Measurements from ENCODE around the gene SNAI1. TPM values are rescaled to one million over a fixed set of nuclear protein-coding genes. Genes with fewer than 3 reads are reported as not detected.

SNAI1 gene
- total and polyA plus RNA-seq, 2 donors (not counting 1 experiment from before 2014, with no cell fraction given): 0.66 to 1.4 TPM

GRCh38 chr20:50003253-50003656 lies 20.5 kb downstream of the SNAI1 start:
- peak; percentile 81 to 91 for DNase-seq (ENCODE audit: low read depth in 2 of 2)
- no peaks in the 10 kb centered on the region for H4K20me1 ChIP-seq (ENCODE audit: control insufficient read depth, extremely low read depth, insufficient read depth, low read length)
- H3K27me3 ChIP-seq (ENCODE audit: control insufficient read depth, insufficient read depth, low read length): no peaks in the 10 kb centered on the region
- H3K4me1 ChIP-seq (ENCODE audit: control insufficient read depth, extremely low read depth, insufficient read depth, low read length): no peaks in the 10 kb centered on the region
- no peak overlapping the region for H3K4me2 ChIP-seq (ENCODE audit: extremely low read depth, insufficient read depth, low read length)
- no peaks in the 10 kb centered on the region for H3K9me3 ChIP-seq (ENCODE audit: control insufficient read depth, insufficient read depth, low read depth, low read length)
- H2AFZ ChIP-seq (ENCODE audit: low read length): no peak overlapping the region
- H3K4me3 ChIP-seq (replicated peaks in 1 of 4; ENCODE audit: control extremely low read depth in 1 of 4, insufficient read depth in 1 of 4, low read depth in 3 of 4, low read length in 4 of 4): no peak overlapping the region
- no peaks in the 10 kb centered on the region for H3K79me2 ChIP-seq (ENCODE audit: control insufficient read depth, insufficient read depth, low read length)
- no peak overlapping the region for H3K27ac ChIP-seq (ENCODE audit: insufficient read depth, low read length)
- no peaks in the 10 kb centered on the region for H3K36me3 ChIP-seq (ENCODE audit: control insufficient read depth, insufficient read depth, low read length)
- TF ChIP-seq CTCF (conservative IDR thresholded peaks at IDR 0.05 in 1 of 2, IDR thresholded peaks at IDR 0.05 in 1 of 2; ENCODE audit: low read depth in 1 of 2, low read length in 2 of 2) (no peak), EZH2 (IDR thresholded peaks at IDR 0.05; ENCODE audit: low read length, missing control alignments) (no peak)
- no peak overlapping the region for H3K9ac ChIP-seq (ENCODE audit: insufficient read depth, low read length)

DNA sequence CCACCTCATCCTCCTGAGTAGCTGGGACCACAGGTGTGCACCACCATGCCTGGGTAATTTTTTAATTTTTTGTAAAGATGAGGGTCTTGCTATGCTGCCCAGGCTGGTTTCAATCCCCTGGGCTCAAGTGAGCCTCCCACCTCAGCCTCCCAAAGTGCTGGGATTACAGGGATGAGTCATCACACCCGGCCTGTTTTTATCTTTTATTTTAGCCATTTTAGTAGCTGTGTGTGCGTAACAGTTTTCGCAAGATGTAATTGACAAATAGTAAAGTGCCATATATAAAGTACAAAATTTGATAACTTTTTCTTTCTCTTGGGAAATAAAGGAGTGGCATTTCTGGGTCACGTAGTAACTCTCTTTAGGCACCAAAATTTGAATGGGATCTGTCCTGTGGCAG lies 21.4 kb downstream of the SNAI1 start:
- H3K4me1 ChIP-seq (ENCODE audit: control insufficient read depth, extremely low read depth, insufficient read depth, low read length): no peaks in the 10 kb centered on the region

GRCh38 chr20:50005471-50005981 lies 22.7 kb downstream of the SNAI1 start:
- H4K20me1 ChIP-seq (ENCODE audit: control insufficient read depth, extremely low read depth, insufficient read depth, low read length): no peaks in the 10 kb centered on the region
- H3K4me3 ChIP-seq (replicated peaks in 1 of 4; ENCODE audit: control extremely low read depth in 1 of 4, insufficient read depth in 1 of 4, low read depth in 3 of 4, low read length in 4 of 4): no peak overlapping the region
- no peak for DNase-seq (ENCODE audit: low read depth in 2 of 2)
- H3K4me1 ChIP-seq (ENCODE audit: control insufficient read depth, extremely low read depth, insufficient read depth, low read length): no peaks in the 10 kb centered on the region
- H2AFZ ChIP-seq (ENCODE audit: low read length): no peak overlapping the region
- no peak overlapping the region for H3K4me2 ChIP-seq (ENCODE audit: extremely low read depth, insufficient read depth, low read length)
- no peak overlapping the region for H3K9ac ChIP-seq (ENCODE audit: insufficient read depth, low read length)
- no peaks in the 10 kb centered on the region for H3K27me3 ChIP-seq (ENCODE audit: control insufficient read depth, insufficient read depth, low read length)
- H3K79me2 ChIP-seq (ENCODE audit: control insufficient read depth, insufficient read depth, low read length): no peaks in the 10 kb centered on the region
- no peak for TF ChIP-seq CTCF (conservative IDR thresholded peaks at IDR 0.05 in 1 of 2, IDR thresholded peaks at IDR 0.05 in 1 of 2; ENCODE audit: low read depth in 1 of 2, low read length in 2 of 2)
- TF ChIP-seq EZH2 (IDR thresholded peaks at IDR 0.05; ENCODE audit: low read length, missing control alignments): no peak
- H3K36me3 ChIP-seq (ENCODE audit: control insufficient read depth, insufficient read depth, low read length): no peaks in the 10 kb centered on the region
- no peak overlapping the region for H3K27ac ChIP-seq (ENCODE audit: insufficient read depth, low read length)
- H3K9me3 ChIP-seq (ENCODE audit: control insufficient read depth, insufficient read depth, low read depth, low read length): no peaks in the 10 kb centered on the region

More for the DNA sequence above, 21.4 kb downstream of the SNAI1 start:
- H4K20me1 ChIP-seq (ENCODE audit: control insufficient read depth, extremely low read depth, insufficient read depth, low read length): no peaks in the 10 kb centered on the region
- H3K9me3 ChIP-seq (ENCODE audit: control insufficient read depth, insufficient read depth, low read depth, low read length): no peaks in the 10 kb centered on the region
- no peak overlapping the region for H3K4me3 ChIP-seq (replicated peaks in 1 of 4; ENCODE audit: control extremely low read depth in 1 of 4, insufficient read depth in 1 of 4, low read depth in 3 of 4, low read length in 4 of 4)
- H3K4me2 ChIP-seq (ENCODE audit: extremely low read depth, insufficient read depth, low read length): no peak overlapping the region
- TF ChIP-seq CTCF (conservative IDR thresholded peaks at IDR 0.05 in 1 of 2, IDR thresholded peaks at IDR 0.05 in 1 of 2; ENCODE audit: low read depth in 1 of 2, low read length in 2 of 2): no peak
- no peak for TF ChIP-seq EZH2 (IDR thresholded peaks at IDR 0.05; ENCODE audit: low read length, missing control alignments)
- H2AFZ ChIP-seq (ENCODE audit: low read length): no peak overlapping the region
- H3K27ac ChIP-seq (ENCODE audit: insufficient read depth, low read length): no peak overlapping the region
- H3K9ac ChIP-seq (ENCODE audit: insufficient read depth, low read length): no peak overlapping the region
- no peaks in the 10 kb centered on the region for H3K79me2 ChIP-seq (ENCODE audit: control insufficient read depth, insufficient read depth, low read length)
- H3K27me3 ChIP-seq (ENCODE audit: control insufficient read depth, insufficient read depth, low read length): no peaks in the 10 kb centered on the region
- no peaks in the 10 kb centered on the region for H3K36me3 ChIP-seq (ENCODE audit: control insufficient read depth, insufficient read depth, low read length)
- peak in 1 of 2 donors; percentile 38 for DNase-seq (ENCODE audit: low read depth in 2 of 2)
